NT2/D1 (cell line): Measurements from ENCODE around the gene OR5AU1.

Experiments
- SUZ12 ChIP-seq: IDR thresholded peaks from 2 replicates; pipeline ENCODE4 v1.6.1; 2011; ENCODE audit not compliant: insufficient read length, insufficient read depth; ENCODE audit errors: extremely low read depth
- YY1 ChIP-seq: IDR thresholded peaks from 2 replicates; pipeline ENCODE4 v1.6.1; 2011; ENCODE audit not compliant: insufficient read length, insufficient read depth
- ZNF274 ChIP-seq: IDR thresholded peaks from 2 replicates; pipeline ENCODE4 v1.6.1; 2011; ENCODE audit warnings: mild to moderate bottlenecking, low read depth, low read length

- TF ChIP-seq YY1 (no peak), ZNF274 (no peak), SUZ12 (no peak)
Measured at GRCh38 chr14:21197418-21198205, 41.7 kb upstream of the OR5AU1 start.
